Breast epithelium (tissue), 3 donors: ENCODE data around the gene AGAP1.

Experiments
- POLR2A ChIP-seq: fragments of 450-650 bp; IDR thresholded peaks from one replicate; pipeline ENCODE4 v1.6.1; 2016; ENCODE audit warnings: antibody characterized with exemption, mild to moderate bottlenecking, moderate library complexity
- TF ChIP-seq, protein P1 (sequence below), 3 donors: fragments of 450-650 bp; IDR thresholded peaks; one replicate each; pipeline ENCODE4 v1.5.1; 2016 to 2017; ENCODE audit warnings: antibody characterized with exemption in 3 of 3, mild to moderate bottlenecking in 3 of 3, moderate library complexity in 3 of 3

DNA sequence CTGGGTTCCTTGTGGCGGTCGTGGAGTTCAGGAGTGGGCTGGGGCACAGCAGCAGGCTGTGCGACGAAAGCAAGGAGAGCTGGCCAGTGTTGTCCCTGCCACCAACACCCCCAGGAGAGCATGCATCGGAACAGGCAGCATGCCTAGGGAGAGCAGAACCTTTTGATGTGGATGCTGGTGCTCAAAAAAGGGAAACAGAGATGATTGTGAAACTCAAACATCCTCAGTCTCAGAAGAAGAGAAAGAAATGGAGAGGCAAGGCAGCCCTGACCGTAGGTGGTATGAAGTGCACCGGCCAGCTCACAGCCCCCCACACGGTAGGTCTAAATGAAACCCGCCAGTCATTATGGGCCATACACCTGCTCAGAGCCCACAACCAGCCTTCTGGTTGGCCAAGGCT lies 420.9 kb downstream of the AGAP1 start:
- TF ChIP-seq, protein P1, sequence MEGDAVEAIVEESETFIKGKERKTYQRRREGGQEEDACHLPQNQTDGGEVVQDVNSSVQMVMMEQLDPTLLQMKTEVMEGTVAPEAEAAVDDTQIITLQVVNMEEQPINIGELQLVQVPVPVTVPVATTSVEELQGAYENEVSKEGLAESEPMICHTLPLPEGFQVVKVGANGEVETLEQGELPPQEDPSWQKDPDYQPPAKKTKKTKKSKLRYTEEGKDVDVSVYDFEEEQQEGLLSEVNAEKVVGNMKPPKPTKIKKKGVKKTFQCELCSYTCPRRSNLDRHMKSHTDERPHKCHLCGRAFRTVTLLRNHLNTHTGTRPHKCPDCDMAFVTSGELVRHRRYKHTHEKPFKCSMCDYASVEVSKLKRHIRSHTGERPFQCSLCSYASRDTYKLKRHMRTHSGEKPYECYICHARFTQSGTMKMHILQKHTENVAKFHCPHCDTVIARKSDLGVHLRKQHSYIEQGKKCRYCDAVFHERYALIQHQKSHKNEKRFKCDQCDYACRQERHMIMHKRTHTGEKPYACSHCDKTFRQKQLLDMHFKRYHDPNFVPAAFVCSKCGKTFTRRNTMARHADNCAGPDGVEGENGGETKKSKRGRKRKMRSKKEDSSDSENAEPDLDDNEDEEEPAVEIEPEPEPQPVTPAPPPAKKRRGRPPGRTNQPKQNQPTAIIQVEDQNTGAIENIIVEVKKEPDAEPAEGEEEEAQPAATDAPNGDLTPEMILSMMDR (IDR thresholded peaks at IDR 0.05) = no peak
- TF ChIP-seq POLR2A = no peak
